ENCODE results near the gene MSANTD1. TPM values are rescaled to one million over a fixed set of nuclear protein-coding genes. Genes with fewer than 3 reads are reported as not detected.

The MSANTD1 gene
- total RNA-seq, 1 experiment from 2014 or later: 0.71 TPM

- ATAC-seq: peak; percentile 26; the same call in 1 of the 2 replicates
- Histone ChIP-seq H3K79me2 (ENCODE audit: insufficient read depth, low read length) (no peaks in the 10 kb centered on the region), H3K36me3 (ENCODE audit: control insufficient read depth in 1 of 2, insufficient read depth in 2 of 2, low read length in 2 of 2) (no peaks in the 10 kb centered on the region), H3K4me3 (replicated peaks in 1 of 2; ENCODE audit: low read depth in 1 of 2, low read length in 2 of 2) (no peak overlapping the region), H3K27me3 (ENCODE audit: insufficient read depth, low read length) (no peaks in the 10 kb centered on the region), H4K20me1 (ENCODE audit: insufficient read depth) (no peaks in the 10 kb centered on the region), H2AFZ (ENCODE audit: low read depth, low read length, poor library complexity, severe bottlenecking) (no peak overlapping the region), H3K9me3 (ENCODE audit: control insufficient read depth in 1 of 2, insufficient read depth in 1 of 2, low read depth in 1 of 2, low read length in 2 of 2) (no peaks in the 10 kb centered on the region), H3K4me1 (ENCODE audit: control insufficient read depth in 1 of 2, insufficient read depth in 2 of 2, low read length in 2 of 2) (no peaks in the 10 kb centered on the region), H3K27ac (ENCODE audit: low read depth, low read length) (no peak overlapping the region), H3K9me2 (ENCODE audit: insufficient read depth) (no peaks in the 10 kb centered on the region), H3K9ac (ENCODE audit: low read length) (no peak overlapping the region), H3K4me2 (ENCODE audit: low read length) (no peak overlapping the region)
- intact Hi-C loops (cut with micrococcal nuclease): no loop called here
- TF ChIP-seq RAD21 (IDR thresholded peaks at IDR 0.05; ENCODE audit: low read depth) (no peak), EGR1 (IDR thresholded peaks at IDR 0.05; ENCODE audit: low read depth) (no peak), ATF3 (IDR thresholded peaks at IDR 0.05) (no peak), POLR2A (IDR thresholded peaks at IDR 0.05; ENCODE audit: borderline replicate concordance, extremely low read depth, insufficient read depth, insufficient read length) (no peak), SRF (IDR thresholded peaks at IDR 0.05; ENCODE audit: low read depth) (no peak)
- CTCF ChIA-PET: no interaction called here
- no TSS peak for BruUV-seq (replicated peaks)
- no peak for DNase-seq (ENCODE audit: low read depth, low spot score)
- RAD21 ChIA-PET (ENCODE audit: low non-redundant PET in 1 of 2, low total read pairs in 2 of 2, uncharacterized antibody in 2 of 2, unreplicated experiment in 2 of 2): no interaction called here
- POLR2A ChIA-PET: no interaction called here
Measured at GRCh38 chr4:3244747-3245146, 4.2 kb upstream of the MSANTD1 start.

- POLR2A ChIA-PET: no interaction called here
- Histone ChIP-seq H3K9ac (ENCODE audit: low read length) (no peak overlapping the region), H3K27ac (ENCODE audit: low read depth, low read length) (no peak overlapping the region), H3K79me2 (ENCODE audit: insufficient read depth, low read length) (no peaks in the 10 kb centered on the region), H4K20me1 (ENCODE audit: insufficient read depth) (no peaks in the 10 kb centered on the region), H3K9me2 (ENCODE audit: insufficient read depth) (no peaks in the 10 kb centered on the region), H3K36me3 (ENCODE audit: control insufficient read depth in 1 of 2, insufficient read depth in 2 of 2, low read length in 2 of 2) (no peaks in the 10 kb centered on the region), H3K9me3 (ENCODE audit: control insufficient read depth in 1 of 2, insufficient read depth in 1 of 2, low read depth in 1 of 2, low read length in 2 of 2) (no peaks in the 10 kb centered on the region), H3K27me3 (ENCODE audit: insufficient read depth, low read length) (no peaks in the 10 kb centered on the region), H3K4me2 (ENCODE audit: low read length) (no peak overlapping the region), H3K4me3 (replicated peaks in 1 of 2; ENCODE audit: low read depth in 1 of 2, low read length in 2 of 2) (no peak overlapping the region), H2AFZ (ENCODE audit: low read depth, low read length, poor library complexity, severe bottlenecking) (no peak overlapping the region), H3K4me1 (ENCODE audit: control insufficient read depth in 1 of 2, insufficient read depth in 2 of 2, low read length in 2 of 2) (no peaks in the 10 kb centered on the region)
- no peak for DNase-seq (ENCODE audit: low read depth, low spot score)
- intact Hi-C loops (cut with micrococcal nuclease): no loop called here
- no peak for ATAC-seq
- CTCF ChIA-PET: no interaction called here
- no peak for TF ChIP-seq MAX (IDR thresholded peaks at IDR 0.05)
- TF ChIP-seq EGR1 (IDR thresholded peaks at IDR 0.05; ENCODE audit: low read depth): no peak
- TF ChIP-seq RAD21 (IDR thresholded peaks at IDR 0.05; ENCODE audit: low read depth): no peak
- TF ChIP-seq SP1 (IDR thresholded peaks at IDR 0.05; ENCODE audit: low read depth): no peak
- TF ChIP-seq FOSL1 (IDR thresholded peaks at IDR 0.05; ENCODE audit: low read depth): no peak
- no peak for TF ChIP-seq POLR2AphosphoS5 (IDR thresholded peaks at IDR 0.05; ENCODE audit: low read depth, low read length)
- TF ChIP-seq ATF3 (IDR thresholded peaks at IDR 0.05): no peak
- TF ChIP-seq YY1 (IDR thresholded peaks at IDR 0.05; ENCODE audit: extremely low read depth, insufficient replicate concordance, low read depth, low read length): no peak
- no peak for TF ChIP-seq CBX3 (IDR thresholded peaks at IDR 0.05; ENCODE audit: low read depth)
- TF ChIP-seq ZNF274 (IDR thresholded peaks at IDR 0.05; ENCODE audit: low read depth, low read length): no peak
- no peak for TF ChIP-seq SIN3A (IDR thresholded peaks at IDR 0.05; ENCODE audit: low read depth)
- no peak for TF ChIP-seq EZH2phosphoT487 (IDR thresholded peaks at IDR 0.05; ENCODE audit: borderline replicate concordance)
- no peak for TF ChIP-seq JUND (IDR thresholded peaks at IDR 0.05)
- no peak for TF ChIP-seq POLR2A (IDR thresholded peaks at IDR 0.05; ENCODE audit: borderline replicate concordance, extremely low read depth, insufficient read depth, insufficient read length)
- no peak for TF ChIP-seq TCF7L2 (IDR thresholded peaks at IDR 0.05; ENCODE audit: borderline replicate concordance, extremely low read depth, insufficient read depth, insufficient read length)
- no peak for TF ChIP-seq ZFX (IDR thresholded peaks at IDR 0.05)
- no peak for TF ChIP-seq ELF1 (IDR thresholded peaks at IDR 0.05; ENCODE audit: borderline replicate concordance, low read depth)
- no peak for TF ChIP-seq EZH2 (IDR thresholded peaks at IDR 0.05)
- RAD21 ChIA-PET (ENCODE audit: low non-redundant PET in 1 of 2, low total read pairs in 2 of 2, uncharacterized antibody in 2 of 2, unreplicated experiment in 2 of 2): no interaction called here
- no TSS peak for BruUV-seq (replicated peaks)
Measured at GRCh38 chr4:3245676-3246075, 3.3 kb upstream of the MSANTD1 start.

Measured in HCT116 (cell line).